Mesenchymal stem cell (in vitro differentiated cells and primary cell): ENCODE measurements around the gene BRAF.

ENCODE experiments used
- DNase-seq: peaks from one replicate; pipeline ENCODE4 v3.0.0-alpha.2; 2013
- H2AFZ ChIP-seq: one replicate; pipeline ENCODE4 v1.6.1; 2013; ENCODE audit warnings: low read depth, mild to moderate bottlenecking, control low read depth, inconsistent platforms, low read length, moderate library complexity
- H2AK5ac ChIP-seq: 2 replicates; pipeline ENCODE4 v1.6.1; 2013; ENCODE audit warnings: low read length, moderate library complexity, mild to moderate bottlenecking, inconsistent platforms; ENCODE audit not compliant: severe bottlenecking
- H2BK120ac ChIP-seq: one replicate; pipeline ENCODE4 v1.6.1; 2013; ENCODE audit warnings: low read depth, mild to moderate bottlenecking, inconsistent platforms, low read length, moderate library complexity
- H2BK12ac ChIP-seq, 2 experiments: one replicate each; pipeline ENCODE4 v1.6.1; 2013; ENCODE audit warnings: inconsistent platforms in 2 of 2, low read length in 2 of 2, mild to moderate bottlenecking in 2 of 2, moderate library complexity in 2 of 2, control low read depth in 1 of 2
- H2BK15ac ChIP-seq: one replicate; pipeline ENCODE4 v1.6.1; 2013; ENCODE audit warnings: mild to moderate bottlenecking, low read depth, inconsistent platforms; ENCODE audit not compliant: poor library complexity, severe bottlenecking
- H2BK5ac ChIP-seq: 2 replicates; pipeline ENCODE4 v1.6.1; 2013; ENCODE audit warnings: low read depth, mild to moderate bottlenecking, low read length, control low read depth, inconsistent platforms; ENCODE audit not compliant: poor library complexity, severe bottlenecking
- H3K14ac ChIP-seq, 2 experiments: one replicate each; pipeline ENCODE4 v1.6.1; 2013; ENCODE audit warnings: inconsistent platforms in 2 of 2, low read length in 2 of 2, control low read depth in 1 of 2, mild to moderate bottlenecking in 1 of 2, moderate library complexity in 1 of 2
- H3K18ac ChIP-seq, 2 experiments: one replicate each; pipeline ENCODE4 v1.6.1; 2013; ENCODE audit warnings: inconsistent platforms in 2 of 2, low read length in 2 of 2, control low read depth in 1 of 2, low read depth in 1 of 2, mild to moderate bottlenecking in 1 of 2
- H3K23ac ChIP-seq, 2 experiments: one replicate each; pipeline ENCODE4 v1.6.1; 2013; ENCODE audit warnings: inconsistent platforms in 2 of 2, low read length in 2 of 2, mild to moderate bottlenecking in 2 of 2, moderate library complexity in 2 of 2, control low read depth in 1 of 2
- H3K27ac ChIP-seq: 2 replicates; pipeline ENCODE4 v1.5.1; 2013; ENCODE audit warnings: mild to moderate bottlenecking, moderate library complexity, low read length, control low read depth, inconsistent platforms; ENCODE audit not compliant: poor library complexity, severe bottlenecking
- H3K27me3 ChIP-seq, 2 experiments: 2 replicates each; pipeline versions ENCODE4 v1.6.1 to v1.7.0; 2013; ENCODE audit warnings: low read length in 2 of 2, mild to moderate bottlenecking in 2 of 2, moderate library complexity in 2 of 2, control low read depth in 1 of 2, inconsistent platforms in 1 of 2; ENCODE audit not compliant: control insufficient read depth in 1 of 2, insufficient read depth in 1 of 2
- H3K36me3 ChIP-seq, 2 experiments: 2 replicates each; pipeline versions ENCODE4 v1.6.1 to v1.7.0; 2013; ENCODE audit warnings: low read length in 2 of 2, control low read depth in 1 of 2, inconsistent platforms in 1 of 2, low read depth in 1 of 2, mild to moderate bottlenecking in 1 of 2; ENCODE audit not compliant: insufficient read depth in 2 of 2, control insufficient read depth in 1 of 2
- H3K4ac ChIP-seq, 2 experiments: one replicate each; pipeline ENCODE4 v1.6.1; 2013; ENCODE audit warnings: inconsistent platforms in 2 of 2, low read length in 2 of 2, mild to moderate bottlenecking in 2 of 2, moderate library complexity in 2 of 2, control low read depth in 1 of 2, low read depth in 1 of 2
- H3K4me1 ChIP-seq: 2 replicates; pipeline ENCODE4 v1.6.1; 2013; ENCODE audit warnings: low read depth, low read length, control low read depth; ENCODE audit not compliant: control insufficient read depth, insufficient read depth
- H3K4me2 ChIP-seq: 2 replicates; pipeline ENCODE4 v1.6.1; 2013; ENCODE audit warnings: low read length, mild to moderate bottlenecking, inconsistent platforms; ENCODE audit not compliant: poor library complexity, severe bottlenecking
- H3K4me3 ChIP-seq, 2 experiments: 2 replicates each; pipeline versions ENCODE4 v1.5.1 to v1.7.0; 2013; ENCODE audit warnings: low read length in 2 of 2, mild to moderate bottlenecking in 2 of 2, control low read depth in 1 of 2, low read depth in 1 of 2; ENCODE audit not compliant: insufficient read depth in 1 of 2
- H3K79me1 ChIP-seq: replicated peaks from 2 replicates; pipeline ENCODE4 v1.6.1; 2013; ENCODE audit warnings: mild to moderate bottlenecking, control low read depth, low read length, inconsistent platforms; ENCODE audit not compliant: poor library complexity, severe bottlenecking
- H3K9ac ChIP-seq: 2 replicates; pipeline ENCODE4 v1.7.0; 2013; ENCODE audit warnings: mild to moderate bottlenecking, low read length, moderate library complexity
- H3K9me3 ChIP-seq: 2 replicates; pipeline ENCODE4 v1.7.0; 2013; ENCODE audit warnings: mild to moderate bottlenecking, low read length; ENCODE audit not compliant: control insufficient read depth
- H4K8ac ChIP-seq: one replicate; pipeline ENCODE4 v1.6.1; 2013; ENCODE audit warnings: inconsistent platforms, mild to moderate bottlenecking, low read length, moderate library complexity
- H4K91ac ChIP-seq: one replicate; pipeline ENCODE4 v1.6.1; 2013; ENCODE audit warnings: mild to moderate bottlenecking, low read length, inconsistent platforms
- WGBS: methylation state at CpG from one replicate; pipeline ENCODE4 v1.1.7; 2013; ENCODE audit warnings: mixed read lengths; 5-methylcytosine and 5-hydroxymethylcytosine counted together

BRAF gene

DNA sequence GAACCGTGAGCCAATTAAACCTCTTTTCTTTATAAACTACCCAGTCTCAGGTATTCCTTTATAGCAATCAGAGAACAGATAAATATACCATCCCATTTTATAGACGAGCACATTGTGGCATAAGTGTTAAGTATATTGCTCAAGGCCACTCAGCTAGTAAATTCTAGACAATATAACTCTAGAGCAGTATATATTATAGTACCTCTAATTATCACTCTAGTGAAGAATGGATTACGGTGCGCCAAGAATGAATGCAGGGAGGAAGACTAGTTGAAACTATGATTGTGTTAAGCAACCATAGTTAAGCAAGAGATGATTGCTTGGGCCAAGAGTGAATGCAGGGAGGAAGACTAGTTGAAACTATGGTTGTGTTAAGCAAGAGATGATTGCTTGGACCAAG lies 60.9 kb downstream of the BRAF start:
- H3K36me3 ChIP-seq = no peaks in the 10 kb centered on the region
- H2AFZ ChIP-seq = no peak overlapping the region
- no peak for DNase-seq
- H3K4ac ChIP-seq = no peak overlapping the region
- H4K91ac ChIP-seq = no peak overlapping the region
- H2BK15ac ChIP-seq = no peak overlapping the region
- no peak overlapping the region for H3K23ac ChIP-seq
- no peak overlapping the region for H2BK120ac ChIP-seq
- H3K4me2 ChIP-seq = no peak overlapping the region
- no peak overlapping the region for H2AK5ac ChIP-seq
- no peak overlapping the region for H2BK12ac ChIP-seq
- no peak overlapping the region for H3K27ac ChIP-seq
- H3K4me3 ChIP-seq = no peak overlapping the region
- peaks cover 33% of the 10 kb centered on the region for H3K79me1 ChIP-seq
- H3K4me1 ChIP-seq = no peaks in the 10 kb centered on the region
- H3K9ac ChIP-seq = no peak overlapping the region
- no peaks in the 10 kb centered on the region for H3K9me3 ChIP-seq
- H4K8ac ChIP-seq = no peak overlapping the region
- no peak overlapping the region for H3K14ac ChIP-seq
- H3K27me3 ChIP-seq = no peaks in the 10 kb centered on the region
- H3K18ac ChIP-seq = no peak overlapping the region
- no peak overlapping the region for H2BK5ac ChIP-seq
- WGBS = over 99% methylated on average over 4 of the region's 4 CpGs

DNA sequence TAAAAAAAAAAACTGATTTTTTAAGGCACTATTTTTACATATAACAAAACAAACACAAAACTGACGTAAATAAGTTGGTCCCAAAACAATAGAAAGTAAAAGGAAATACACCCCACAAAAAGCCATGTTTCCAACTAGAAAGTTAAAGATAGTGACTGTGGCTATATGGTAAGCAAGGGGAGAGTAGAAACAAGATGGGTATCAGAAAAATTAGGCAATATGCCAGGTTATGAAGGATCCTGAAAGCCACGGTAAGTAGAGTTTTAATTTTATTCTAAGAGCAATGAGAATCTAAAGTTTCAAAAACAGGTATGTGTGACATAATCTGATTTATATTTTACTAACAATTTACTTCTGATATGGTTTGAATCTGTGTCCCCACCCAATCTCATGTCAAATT lies 61.5 kb downstream of the BRAF start:
- Histone ChIP-seq H2BK12ac (no peak overlapping the region), H3K4me2 (no peak overlapping the region), H3K18ac (no peak overlapping the region), H3K27me3 (no peaks in the 10 kb centered on the region), H3K4me1 (no peaks in the 10 kb centered on the region), H3K9me3 (no peaks in the 10 kb centered on the region), H2BK120ac (no peak overlapping the region), H3K36me3 (no peaks in the 10 kb centered on the region), H3K9ac (no peak overlapping the region), H4K8ac (no peak overlapping the region), H2BK15ac (no peak overlapping the region), H2AK5ac (no peak overlapping the region), H3K79me1 (peaks cover 33% of the 10 kb centered on the region), H3K23ac (no peak overlapping the region), H2AFZ (no peak overlapping the region), H4K91ac (no peak overlapping the region), H3K4ac (no peak overlapping the region), H3K4me3 (no peak overlapping the region), H3K14ac (no peak overlapping the region), H3K27ac (no peak overlapping the region), H2BK5ac (no peak overlapping the region)
- no peak for DNase-seq
- 80% methylated on average over 1 of the region's 2 CpGs for WGBS

DNA sequence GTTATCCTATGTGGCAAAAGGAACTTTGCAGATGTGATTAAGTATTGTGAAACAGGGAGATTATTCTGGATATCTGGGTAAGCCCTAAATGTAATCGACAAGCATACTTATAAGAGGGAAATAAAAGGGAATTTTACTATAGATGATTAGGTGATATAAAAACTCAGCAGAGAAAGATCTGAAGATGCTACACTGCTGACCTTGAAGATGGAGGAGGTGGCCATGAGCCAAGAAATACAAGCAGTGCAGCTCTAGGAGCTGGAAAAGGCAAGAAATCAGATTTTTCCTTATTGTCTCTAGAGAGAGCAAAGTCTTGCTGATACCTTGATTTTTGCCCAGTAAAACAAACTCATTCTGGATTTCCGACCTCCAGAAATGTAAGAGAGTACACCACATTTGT lies 67.7 kb downstream of the BRAF start:
- H2BK5ac ChIP-seq = no peak overlapping the region
- H3K14ac ChIP-seq = no peak overlapping the region
- H3K27me3 ChIP-seq = no peaks in the 10 kb centered on the region
- H3K4me3 ChIP-seq = no peak overlapping the region
- no peak overlapping the region for H2BK12ac ChIP-seq
- H3K9me3 ChIP-seq = no peaks in the 10 kb centered on the region
- 100% methylated on average over 1 of the region's 2 CpGs for WGBS
- no peak overlapping the region for H3K23ac ChIP-seq
- H4K91ac ChIP-seq = no peak overlapping the region
- H3K9ac ChIP-seq = no peak overlapping the region
- no peak overlapping the region for H3K4me2 ChIP-seq
- no peak overlapping the region for H2AFZ ChIP-seq
- no peak overlapping the region for H3K27ac ChIP-seq
- H3K36me3 ChIP-seq = no peaks in the 10 kb centered on the region
- peaks cover 26% of the 10 kb centered on the region for H3K79me1 ChIP-seq
- H3K4me1 ChIP-seq = no peaks in the 10 kb centered on the region
- no peak overlapping the region for H2BK120ac ChIP-seq
- no peak overlapping the region for H4K8ac ChIP-seq
- H3K4ac ChIP-seq = no peak overlapping the region
- no peak overlapping the region for H2BK15ac ChIP-seq
- H2AK5ac ChIP-seq = no peak overlapping the region
- no peak overlapping the region for H3K18ac ChIP-seq
- no peak for DNase-seq

DNA sequence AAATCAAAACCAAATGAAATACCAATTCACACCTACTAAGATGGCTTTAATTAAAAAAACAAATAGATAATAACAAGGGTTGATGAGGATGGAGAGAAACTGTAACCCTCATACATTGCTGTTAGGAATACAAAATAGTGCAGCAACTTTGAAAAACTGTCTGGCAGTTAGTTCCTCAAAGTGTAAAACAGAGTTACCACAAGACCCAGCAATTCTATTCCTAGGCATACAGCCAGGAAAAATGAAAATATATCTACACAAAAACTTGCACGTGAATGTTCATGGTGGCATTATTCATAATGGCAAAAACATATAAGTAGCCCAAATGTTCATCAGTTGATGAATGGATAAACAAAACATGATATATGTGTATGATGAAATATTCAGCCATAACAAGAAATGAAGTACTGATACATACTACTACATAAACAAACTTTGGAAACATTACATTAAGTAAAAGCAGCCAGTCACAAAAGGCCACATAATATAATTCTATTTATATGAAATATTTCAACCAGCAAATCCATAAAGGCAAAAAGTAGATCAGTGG lies 83.5 kb downstream of the BRAF start:
- H2AK5ac ChIP-seq = no peak overlapping the region
- H3K27ac ChIP-seq = no peak overlapping the region
- no peak overlapping the region for H4K91ac ChIP-seq
- H4K8ac ChIP-seq = no peak overlapping the region
- H3K4me2 ChIP-seq = no peak overlapping the region
- H3K9me3 ChIP-seq = no peaks in the 10 kb centered on the region
- peaks cover 4 to 26% of the 10 kb centered on the region in 2 experiments for H3K36me3 ChIP-seq
- H3K4ac ChIP-seq = no peak overlapping the region
- H2BK15ac ChIP-seq = no peak overlapping the region
- H3K79me1 ChIP-seq = peaks cover 17% of the 10 kb centered on the region
- no peaks in the 10 kb centered on the region for H3K4me1 ChIP-seq
- no peak overlapping the region for H2BK12ac ChIP-seq
- no peak overlapping the region for H3K9ac ChIP-seq
- DNase-seq = peak; percentile 9
- H3K23ac ChIP-seq = no peak overlapping the region
- no peak overlapping the region for H2AFZ ChIP-seq
- H3K14ac ChIP-seq = no peak overlapping the region
- no peaks in the 10 kb centered on the region for H3K27me3 ChIP-seq
- H2BK120ac ChIP-seq = no peak overlapping the region
- H3K4me3 ChIP-seq = no peak overlapping the region
- WGBS = no CpG with 5 or more reads among the region's 1 CpG
- H2BK5ac ChIP-seq = no peak overlapping the region
- H3K18ac ChIP-seq = no peak overlapping the region
